K562 (cell line): ENCODE data around the gene RPE65. TPM values are rescaled to one million over a fixed set of nuclear protein-coding genes. Genes with fewer than 3 reads are reported as not detected.
A peak's percentile ranks its signal among the peaks of the same experiment; 100 is the strongest.

Source experiments
- CTCF ChIP-seq, 3 experiments: IDR thresholded peaks in 2 of 3; conservative IDR thresholded peaks in 1 of 3; 2 replicates each; pipeline ENCODE4 v1.5.1; 2011 to 2012; ENCODE audit warnings: low read length in 3 of 3, mild to moderate bottlenecking in 3 of 3, control low read depth in 2 of 3, improper control_type of control experiment in 1 of 3, inconsistent platforms in 1 of 3, low read depth in 1 of 3, mixed read lengths in 1 of 3, moderate library complexity in 1 of 3; ENCODE audit not compliant: insufficient read depth in 2 of 3
- CTCFL ChIP-seq: IDR thresholded peaks from 2 replicates; pipeline ENCODE4 v1.6.1; 2011; ENCODE audit warnings: borderline replicate concordance, low read depth, mild to moderate bottlenecking, moderate library complexity, low read length; ENCODE audit not compliant: insufficient read depth, poor library complexity, severe bottlenecking
- CUX1 ChIP-seq: fragments of 200-800 bp; sonication (Bioruptor generic); IDR thresholded peaks from 2 replicates; pipeline ENCODE4 v1.6.1; 2016; ENCODE audit warnings: missing genetic modification characterization, missing compliant biosample characterization
- FOXP4 ChIP-seq: sonication (generic); formaldehyde crosslinking; IDR thresholded peaks from 2 replicates; pipeline ENCODE4 v1.8.0; 2022; ENCODE audit warnings: mild to moderate bottlenecking, missing genetic modification reagents, borderline replicate concordance
- POLR2B ChIP-seq: fragments of 450-650 bp; IDR thresholded peaks from 2 replicates; pipeline ENCODE4 v1.6.1; 2018; ENCODE audit warnings: low read depth; ENCODE audit not compliant: partially characterized antibody
- PTTG1 ChIP-seq: fragments of 450-650 bp; IDR thresholded peaks from 2 replicates; pipeline ENCODE4 v1.6.1; 2016; ENCODE audit warnings: low read depth, mild to moderate bottlenecking, missing genetic modification characterization, missing compliant biosample characterization
- SMARCE1 ChIP-seq: fragments of 450-650 bp; IDR thresholded peaks from 2 replicates; pipeline ENCODE4 v1.7.1; 2016; ENCODE audit warnings: mild to moderate bottlenecking
- TEAD4 ChIP-seq, 2 experiments: sonication (generic) in 1 of 2; formaldehyde crosslinking in 1 of 2; IDR thresholded peaks; 2 replicates each; pipeline versions ENCODE4 v1.6.1 to v1.8.0; 2012 to 2022; ENCODE audit warnings: borderline replicate concordance in 1 of 2, inconsistent platforms in 1 of 2, low read length in 1 of 2, mild to moderate bottlenecking in 1 of 2, missing genetic modification reagents in 1 of 2
- ZNF639 ChIP-seq, 2 experiments: fragments of 200-800 bp in 1 of 2; sonication (Bioruptor generic) in 1 of 2; sonication (generic) in 1 of 2; formaldehyde crosslinking in 1 of 2; IDR thresholded peaks in 1 of 2; conservative IDR thresholded peaks in 1 of 2; 2 replicates each; pipeline versions ENCODE4 v1.5.0 to v1.6.1; 2016 to 2020; ENCODE audit warnings: missing compliant biosample characterization in 1 of 2, missing genetic modification characterization in 1 of 2, missing genetic modification reagents in 1 of 2
- polyA plus RNA-seq, 8 experiments: library from polyadenylated mRNA; depleted of rRNA in 4 of 8; stranded (reverse) in 5 of 8; unstranded in 3 of 8; fragments of >200 nt; fragmentation: Nextera tagmentation in 2 of 8; fragmentation: Illumina TruSeq in 1 of 8; extraction: Ambion mirVana in 2 of 8; extraction: Trizol in 1 of 8; gene quantifications; 2 replicates each; pipeline versions ENCODE4 v1.2.1 to v1.2.3, GENCODE V29; 2011 to 2014; ENCODE audit warnings: inconsistent platforms in 1 of 8, missing spikeins in 1 of 8
- total RNA-seq, 7 experiments: library from RNA; depleted of rRNA in 6 of 7; stranded (reverse); fragments of >200 nt in 6 of 7; fragmentation: Illumina TruSeq in 2 of 7; extraction: Trizol in 2 of 7; gene quantifications; 2 replicates each; pipeline versions ENCODE4 v1.2.1 to v1.2.3, GENCODE V29; 2011 to 2021; ENCODE audit warnings: low replicate concordance in 1 of 7

Gene RPE65
- total and polyA plus RNA-seq, 9 of the 15 experiments (the other 6 are each of a cell fraction or from before 2014, with no cell fraction given): 0.14 TPM; not detected in 8

- TF ChIP-seq CUX1 (CRISPR knock-in tag) (no peak), ZNF639 (CRISPR knock-in tag; conservative IDR thresholded peaks at IDR 0.05 in 1 of 2, IDR thresholded peaks at IDR 0.05 in 1 of 2) (0 out of 4 replicates have a peak, but pooled peaks of 1 of the 2 experiments have one; percentile 10), CTCFL (peak; percentile 18), SMARCE1 (0 out of 2 replicates have a peak, but pooled peaks have one; percentile 16), POLR2B (no peak), CTCF (IDR thresholded peaks at IDR 0.05 in 2 of 3, conservative IDR thresholded peaks at IDR 0.05 in 1 of 3; ENCODE audit: insufficient read depth in 2 of 3, low read depth in 1 of 3, low read length in 3 of 3) (peak in 2 of 3 experiments; percentile 3; a peak in 1 of 6 replicates), PTTG1 (no peak), TEAD4 (IDR thresholded peaks at IDR 0.05; ENCODE audit: low read length) (peak; percentile 1; the same call in 1 of the 2 replicates), TEAD4 (CRISPR knock-in tag; IDR thresholded peaks at IDR 0.05; ENCODE audit: borderline replicate concordance) (no peak), FOXP4 (CRISPR knock-in tag) (peak; percentile 4; the same call in 1 of the 2 replicates)
These were observed 46.4 kb upstream of the RPE65 start (continued) for GRCh38 chr1:68495968-68496679.
